HEK293T (cell line): ENCODE measurements around the gene SLC9A9.

Source experiments
- CTCF ChIA-PET: fragments of 350-600 bp; formaldehyde crosslinking; extraction: SDS; loops from one replicate; lab custom pipeline; 2021; ENCODE audit warnings: antibody characterized with exemption, inconsistent platforms; lab: Yijun Ruan, JAX
- POLR2A ChIA-PET: fragments of 350-600 bp; formaldehyde crosslinking; extraction: SDS; loops from one replicate; lab custom pipeline; 2020; ENCODE audit warnings: antibody characterized with exemption, inconsistent platforms; lab: Yijun Ruan, JAX
- DNase-seq: peaks from one replicate; pipeline ENCODE4 v3.0.0; 2012; ENCODE audit warnings: mixed read lengths; ENCODE audit errors: extremely low spot score
- ARNT ChIP-seq: fragments of 450-650 bp; IDR thresholded peaks from 2 replicates; pipeline ENCODE4 v1.6.1; 2017; ENCODE audit warnings: mild to moderate bottlenecking
- BHLHE40 ChIP-seq: fragments of 450-650 bp; IDR thresholded peaks from 2 replicates; pipeline ENCODE4 v1.6.1; 2016; ENCODE audit warnings: mild to moderate bottlenecking, moderate library complexity, borderline replicate concordance
- CTBP1 ChIP-seq: fragments of 450-650 bp; IDR thresholded peaks from 2 replicates; pipeline ENCODE4 v1.6.1; 2016; ENCODE audit warnings: borderline replicate concordance
- ELF4 ChIP-seq: fragments of 450-650 bp; IDR thresholded peaks from 2 replicates; pipeline ENCODE4 v1.6.1; 2017; ENCODE audit warnings: antibody characterized with exemption
- FOXA1 ChIP-seq: fragments of 450-650 bp; IDR thresholded peaks from 2 replicates; pipeline ENCODE4 v1.6.1; 2016; ENCODE audit warnings: mild to moderate bottlenecking
- FOXK2 ChIP-seq: fragments of 450-650 bp; IDR thresholded peaks from 2 replicates; pipeline ENCODE4 v1.6.1; 2016; ENCODE audit warnings: mild to moderate bottlenecking
- FOXM1 ChIP-seq: fragments of 450-650 bp; IDR thresholded peaks from 2 replicates; pipeline ENCODE4 v1.6.1; 2017; ENCODE audit warnings: mild to moderate bottlenecking, borderline replicate concordance
- HDGF ChIP-seq: fragments of 450-650 bp; IDR thresholded peaks from 2 replicates; pipeline ENCODE4 v1.6.1; 2017; ENCODE audit warnings: antibody characterized with exemption, borderline replicate concordance
- L3MBTL2 ChIP-seq: fragments of 450-650 bp; conservative IDR thresholded peaks from 2 replicates; pipeline ENCODE4 v1.6.1; 2016; ENCODE audit warnings: mild to moderate bottlenecking
- LEF1 ChIP-seq: fragments of 450-650 bp; IDR thresholded peaks from 2 replicates; pipeline ENCODE4 v1.6.1; 2017; ENCODE audit warnings: mild to moderate bottlenecking, borderline replicate concordance
- NFRKB ChIP-seq: fragments of 450-650 bp; IDR thresholded peaks from 2 replicates; pipeline ENCODE4 v1.6.1; 2016; ENCODE audit warnings: mild to moderate bottlenecking, moderate library complexity
- SP1 ChIP-seq: fragments of 450-650 bp; IDR thresholded peaks from 2 replicates; pipeline ENCODE4 v1.6.1; 2017
- SUZ12 ChIP-seq: fragments of 450-650 bp; IDR thresholded peaks from 2 replicates; pipeline ENCODE4 v1.6.1; 2016; ENCODE audit warnings: mild to moderate bottlenecking
- TARDBP ChIP-seq: fragments of 450-650 bp; IDR thresholded peaks from 2 replicates; pipeline ENCODE4 v1.6.1; 2016
- ZNF384 ChIP-seq: fragments of 450-650 bp; IDR thresholded peaks from 2 replicates; pipeline ENCODE4 v1.6.1; 2016
- TF ChIP-seq, protein P1 (sequence below): fragments of 450-650 bp; IDR thresholded peaks from 2 replicates; pipeline ENCODE4 v1.6.1; 2016

Gene SLC9A9

DNA sequence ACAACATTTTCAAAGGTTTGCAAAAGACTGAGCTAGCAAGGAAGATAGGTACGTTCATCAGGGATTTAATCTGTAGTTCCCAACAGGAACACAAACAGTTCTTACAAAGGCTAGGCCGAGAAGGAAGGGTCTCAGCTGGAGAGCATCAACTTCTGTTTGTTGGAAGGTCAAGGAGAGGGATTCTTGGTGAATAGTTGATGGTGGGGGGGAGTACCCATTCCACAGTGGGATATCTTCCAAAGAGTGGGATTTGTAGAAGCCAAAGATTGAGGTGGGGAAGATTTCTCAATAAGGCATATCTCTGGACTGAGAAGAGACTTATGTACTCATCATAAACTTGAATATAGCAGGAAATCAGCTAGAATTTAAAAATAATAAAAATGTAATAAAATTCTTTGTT is 496.9 kb downstream of the SLC9A9 start:
- no peak for TF ChIP-seq BHLHE40
- TF ChIP-seq L3MBTL2 = no peak
- no peak for TF ChIP-seq NFRKB
- no peak for TF ChIP-seq FOXK2
- TF ChIP-seq SUZ12 = no peak
- no peak for TF ChIP-seq LEF1
- TF ChIP-seq ARNT = no peak
- ChIA-PET CTCF (no interaction called here), POLR2A (no interaction called here)
- no peak for DNase-seq

DNA sequence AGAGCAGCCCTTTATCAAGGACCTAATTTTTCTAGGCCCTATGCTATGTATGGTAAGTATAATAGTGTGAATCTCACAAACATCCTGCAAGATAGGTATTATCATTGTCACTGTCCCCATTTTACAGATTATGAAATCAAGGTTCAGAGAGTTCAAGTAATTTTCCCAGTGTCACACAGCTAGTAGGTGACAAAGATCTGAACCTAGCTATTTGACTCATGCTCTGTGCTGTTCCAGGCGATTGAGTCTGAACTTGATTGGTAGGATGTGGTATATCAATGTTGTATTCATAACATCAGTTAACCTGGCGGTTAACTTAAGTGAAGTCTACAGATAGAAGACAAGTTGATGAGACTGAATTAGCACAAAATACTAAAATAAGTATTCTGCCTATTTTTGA is 498.8 kb downstream of the SLC9A9 start:
- CTCF ChIA-PET = interaction anchor here (0.6 to 1.5 kb wide), 3 partner anchors 7 to 304 kb away, joined by 3 to 4 read pairs (median 3); no protein-coding TSS in a partner anchor
- DNase-seq = no peak
- POLR2A ChIA-PET = no interaction called here
- TF ChIP-seq, protein P1, sequence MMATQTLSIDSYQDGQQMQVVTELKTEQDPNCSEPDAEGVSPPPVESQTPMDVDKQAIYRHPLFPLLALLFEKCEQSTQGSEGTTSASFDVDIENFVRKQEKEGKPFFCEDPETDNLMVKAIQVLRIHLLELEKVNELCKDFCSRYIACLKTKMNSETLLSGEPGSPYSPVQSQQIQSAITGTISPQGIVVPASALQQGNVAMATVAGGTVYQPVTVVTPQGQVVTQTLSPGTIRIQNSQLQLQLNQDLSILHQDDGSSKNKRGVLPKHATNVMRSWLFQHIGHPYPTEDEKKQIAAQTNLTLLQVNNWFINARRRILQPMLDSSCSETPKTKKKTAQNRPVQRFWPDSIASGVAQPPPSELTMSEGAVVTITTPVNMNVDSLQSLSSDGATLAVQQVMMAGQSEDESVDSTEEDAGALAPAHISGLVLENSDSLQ = no peak
- TF ChIP-seq L3MBTL2 (no peak), FOXA1 (no peak), SP1 (no peak)

DNA sequence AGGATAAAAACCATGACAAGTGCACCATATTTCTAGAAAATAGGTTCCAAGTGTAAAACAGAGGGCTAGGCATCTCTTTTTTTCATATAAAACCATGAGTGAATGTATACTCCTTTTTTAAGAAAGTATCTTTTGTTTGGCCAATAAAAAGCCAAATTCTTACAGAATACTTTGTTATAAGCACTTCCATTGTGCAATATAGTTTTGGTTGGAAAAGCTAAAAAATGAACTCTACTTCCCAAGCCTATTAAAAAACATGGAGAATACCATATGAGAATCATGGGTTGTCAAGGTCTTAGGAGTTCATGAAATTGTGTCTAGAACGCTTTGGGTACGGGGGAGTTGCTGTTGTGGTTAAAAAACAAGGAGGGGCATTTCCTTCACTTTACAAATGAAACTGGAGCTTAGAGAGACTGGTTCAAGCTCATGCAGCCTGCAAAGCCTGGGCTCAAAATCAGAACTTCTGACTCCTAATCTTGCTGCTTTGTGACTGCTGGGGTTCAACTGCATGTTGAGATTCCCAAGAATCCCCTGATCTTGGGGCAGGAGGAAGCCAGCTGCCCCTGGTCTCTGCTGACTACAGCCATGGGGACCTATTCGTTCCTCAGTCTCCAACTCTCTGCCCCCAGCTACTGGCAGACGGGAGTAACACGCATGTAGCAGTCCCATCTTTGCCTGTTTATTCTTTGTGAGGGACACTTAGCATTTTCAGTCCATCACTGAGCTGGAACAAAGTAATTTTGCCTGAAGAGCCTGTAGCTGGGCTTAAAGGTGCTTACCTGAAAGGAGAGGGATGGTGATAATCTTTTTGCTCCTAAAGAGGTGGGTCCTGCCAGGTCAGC is 499.6 kb downstream of the SLC9A9 start:
- ChIA-PET POLR2A (no interaction called here), CTCF (interaction anchor here (0.6 to 1.0 kb wide), 4 partner anchors 8 to 304 kb away, joined by 3 to 4 read pairs (median 3); no protein-coding TSS in a partner anchor)
- no peak for TF ChIP-seq NFRKB
- TF ChIP-seq BHLHE40 = no peak
- TF ChIP-seq, protein P1 = no peak
- no peak for TF ChIP-seq TARDBP
- no peak for TF ChIP-seq FOXK2
- no peak for TF ChIP-seq L3MBTL2
- no peak for TF ChIP-seq SP1
- TF ChIP-seq ELF4 = no peak
- no peak for TF ChIP-seq FOXA1
- TF ChIP-seq FOXM1 = no peak
- no peak for TF ChIP-seq SUZ12
- TF ChIP-seq CTBP1 = no peak
- no peak for TF ChIP-seq ZNF384
- DNase-seq = peak; percentile 29

- POLR2A ChIA-PET = no interaction called here
- no peak for DNase-seq
- TF ChIP-seq FOXM1 (no peak), FOXK2 (no peak), SP1 (no peak), ZNF384 (no peak), SUZ12 (no peak), CTBP1 (no peak), FOXA1 (no peak), HDGF (no peak), NFRKB (no peak), BHLHE40 (no peak), TARDBP (no peak), ELF4 (no peak), ARNT (no peak), LEF1 (no peak), L3MBTL2 (no peak)
- TF ChIP-seq, protein P1 = no peak
- CTCF ChIA-PET = no interaction called here
Observed at GRCh38 chr3:143344516-143345165, 503.6 kb downstream of the SLC9A9 start.

- CTCF ChIA-PET = no interaction called here
Observed at GRCh38 chr3:143343944-143344343, 504.3 kb downstream of the SLC9A9 start.

GRCh38 chr3:143343031-143343430 is 505.2 kb downstream of the SLC9A9 start:
- POLR2A ChIA-PET = no interaction called here
- CTCF ChIA-PET = no interaction called here
- DNase-seq = no peak
- TF ChIP-seq FOXM1 (no peak), SUZ12 (no peak), L3MBTL2 (no peak), FOXK2 (no peak), CTBP1 (no peak), ZNF384 (no peak), ELF4 (no peak), FOXA1 (no peak), ARNT (no peak), SP1 (no peak), BHLHE40 (no peak), TARDBP (no peak), NFRKB (no peak), LEF1 (no peak), HDGF (no peak)
- TF ChIP-seq, protein P1 = no peak

More at GRCh38 chr3:143343944-143344343, 504.3 kb downstream of the SLC9A9 start:
- DNase-seq = no peak
- POLR2A ChIA-PET = no interaction called here
- TF ChIP-seq SP1 (no peak), ELF4 (no peak)
